ENCODE data around the gene TBC1D22A. TPM values are rescaled to one million over a fixed set of nuclear protein-coding genes. Genes with fewer than 3 reads are reported as not detected.
"Not testable (repeated sequence)": the region's sequence is repeated elsewhere in the genome, so short reads cannot be mapped to it uniquely, and the experiment has no call there.

Gene TBC1D22A
- total RNA-seq, 1 experiment from 2014 or later: 20.9 TPM

DNA sequence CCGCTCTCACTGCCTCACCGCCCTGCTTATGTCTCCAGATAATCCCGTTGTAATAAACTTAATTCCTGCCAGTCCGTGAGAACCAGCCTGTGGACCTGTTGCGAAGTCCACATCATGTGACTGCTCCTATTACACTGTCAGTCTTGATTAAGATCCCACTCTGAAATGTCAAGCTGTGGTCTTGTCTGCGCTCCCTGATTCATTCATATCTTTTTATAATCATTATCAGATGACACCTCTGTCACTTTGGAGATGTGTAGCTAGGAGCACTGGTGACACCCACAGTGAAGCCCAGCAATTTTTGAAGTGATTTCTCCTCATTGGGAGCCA lies 377.3 kb downstream of the TBC1D22A start:
- Histone ChIP-seq H3K36me3 (ENCODE audit: control insufficient read depth in 1 of 2, insufficient read depth in 2 of 2, low read length in 2 of 2) (no peaks in the 10 kb centered on the region), H4K20me1 (ENCODE audit: insufficient read depth) (no peaks in the 10 kb centered on the region), H3K27ac (ENCODE audit: low read depth, low read length) (no peak overlapping the region), H2AFZ (ENCODE audit: low read depth, low read length, poor library complexity, severe bottlenecking) (no peak overlapping the region), H3K9me3 (ENCODE audit: control insufficient read depth in 1 of 2, insufficient read depth in 1 of 2, low read depth in 1 of 2, low read length in 2 of 2) (no peaks in the 10 kb centered on the region), H3K4me2 (ENCODE audit: low read length) (no peak overlapping the region), H3K79me2 (ENCODE audit: insufficient read depth, low read length) (no peaks in the 10 kb centered on the region), H3K9ac (ENCODE audit: low read length) (no peak overlapping the region), H3K4me3 (replicated peaks in 1 of 2; ENCODE audit: low read depth in 1 of 2, low read length in 2 of 2) (no peak overlapping the region), H3K27me3 (ENCODE audit: insufficient read depth, low read length) (no peaks in the 10 kb centered on the region), H3K4me1 (ENCODE audit: control insufficient read depth in 1 of 2, insufficient read depth in 2 of 2, low read length in 2 of 2) (no peaks in the 10 kb centered on the region), H3K9me2 (ENCODE audit: insufficient read depth) (no peaks in the 10 kb centered on the region)
- BruUV-seq (replicated peaks): no TSS peak
- no peak for ATAC-seq
- intact Hi-C loops (cut with micrococcal nuclease): no loop called here
- ChIA-PET RAD21 (ENCODE audit: low non-redundant PET in 1 of 2, low total read pairs in 2 of 2, uncharacterized antibody in 2 of 2, unreplicated experiment in 2 of 2) (no interaction called here), POLR2A (no interaction called here), CTCF (no interaction called here)
- DNase-seq (ENCODE audit: low read depth, low spot score): no peak
- no peak for TF ChIP-seq ATF3 (IDR thresholded peaks at IDR 0.05)
- no peak for TF ChIP-seq CEBPB (IDR thresholded peaks at IDR 0.05; ENCODE audit: low read depth)
- no peak for TF ChIP-seq ZBTB33 (IDR thresholded peaks at IDR 0.05; ENCODE audit: extremely low read depth, insufficient replicate concordance, low read length)
- TF ChIP-seq POLR2A (IDR thresholded peaks at IDR 0.05; ENCODE audit: borderline replicate concordance, extremely low read depth, insufficient read depth, insufficient read length): no peak
- TF ChIP-seq JUND (IDR thresholded peaks at IDR 0.05): no peak
- TF ChIP-seq SRF (IDR thresholded peaks at IDR 0.05; ENCODE audit: low read depth): no peak
- TF ChIP-seq YY1 (IDR thresholded peaks at IDR 0.05; ENCODE audit: extremely low read depth, insufficient replicate concordance, low read depth, low read length): no peak
- TF ChIP-seq ELF1 (IDR thresholded peaks at IDR 0.05; ENCODE audit: borderline replicate concordance, low read depth): no peak
- TF ChIP-seq POLR2AphosphoS5 (IDR thresholded peaks at IDR 0.05; ENCODE audit: low read depth, low read length): no peak
- no peak for TF ChIP-seq EGR1 (IDR thresholded peaks at IDR 0.05; ENCODE audit: low read depth)
- no peak for TF ChIP-seq CTCF (IDR thresholded peaks at IDR 0.05 in 2 of 3, conservative IDR thresholded peaks at IDR 0.05 in 1 of 3; ENCODE audit: borderline replicate concordance in 1 of 3, insufficient read depth in 1 of 3, low read depth in 2 of 3, low read length in 2 of 3)
- TF ChIP-seq FOSL1 (IDR thresholded peaks at IDR 0.05; ENCODE audit: low read depth): no peak
- no peak for TF ChIP-seq SP1 (IDR thresholded peaks at IDR 0.05; ENCODE audit: low read depth)
- TF ChIP-seq RAD21 (IDR thresholded peaks at IDR 0.05; ENCODE audit: low read depth): no peak
- TF ChIP-seq EZH2 (IDR thresholded peaks at IDR 0.05): no peak

GRCh38 chr22:47140975-47141374 lies 378.5 kb downstream of the TBC1D22A start:
- POLR2A ChIA-PET; H3K4me1 ChIP-seq (ENCODE audit: control insufficient read depth in 1 of 2, insufficient read depth in 2 of 2, low read length in 2 of 2); H3K4me3 ChIP-seq (replicated peaks in 1 of 2; ENCODE audit: low read depth in 1 of 2, low read length in 2 of 2); CTCF ChIA-PET; DNase-seq (ENCODE audit: low read depth, low spot score); H3K9ac ChIP-seq (ENCODE audit: low read length); H3K36me3 ChIP-seq (ENCODE audit: control insufficient read depth in 1 of 2, insufficient read depth in 2 of 2, low read length in 2 of 2); H3K27me3 ChIP-seq (ENCODE audit: insufficient read depth, low read length); H3K79me2 ChIP-seq (ENCODE audit: insufficient read depth, low read length); intact Hi-C loops (cut with micrococcal nuclease); RAD21 ChIA-PET (ENCODE audit: low non-redundant PET in 1 of 2, low total read pairs in 2 of 2, uncharacterized antibody in 2 of 2, unreplicated experiment in 2 of 2); BruUV-seq (replicated peaks); H3K4me2 ChIP-seq (ENCODE audit: low read length); H3K9me2 ChIP-seq (ENCODE audit: insufficient read depth); ATAC-seq; H2AFZ ChIP-seq (ENCODE audit: low read depth, low read length, poor library complexity, severe bottlenecking); H3K27ac ChIP-seq (ENCODE audit: low read depth, low read length); H3K9me3 ChIP-seq (ENCODE audit: control insufficient read depth in 1 of 2, insufficient read depth in 1 of 2, low read depth in 1 of 2, low read length in 2 of 2); H4K20me1 ChIP-seq (ENCODE audit: insufficient read depth): not testable (repeated sequence)
